H1 (cell line): ENCODE measurements around the gene TMEM54.

Source experiments
- CBX5 ChIP-seq: fragments of 300-800, 300-1000 bp; sonication (generic); IDR thresholded peaks from 2 replicates; pipeline ENCODE4 v1.7.1; 2016; ENCODE audit warnings: antibody characterized with exemption, low read length, low read depth
- EZH2 ChIP-seq: fragments of 200-600 bp; sonication (generic); IDR thresholded peaks from 2 replicates; pipeline ENCODE4 v1.7.1; 2012; ENCODE audit warnings: low read depth, mild to moderate bottlenecking, moderate library complexity, low read length, inconsistent platforms; ENCODE audit not compliant: severe bottlenecking
- JUND ChIP-seq: IDR thresholded peaks from 2 replicates; pipeline ENCODE4 v1.6.1; 2011; ENCODE audit warnings: mild to moderate bottlenecking, improper control_type of control experiment, low read length
- POLR2A ChIP-seq, 2 experiments: IDR thresholded peaks; 1 replicate in 1 of 2; 2 replicates in 1 of 2; pipeline ENCODE4 v1.6.1; 2011; ENCODE audit warnings: low read depth in 2 of 2, low read length in 2 of 2, mild to moderate bottlenecking in 2 of 2; ENCODE audit errors: control extremely low read depth in 1 of 2
- SUZ12 ChIP-seq: fragments of 200-600 bp; sonication (generic); IDR thresholded peaks from 2 replicates; pipeline ENCODE4 v1.6.1; 2012; ENCODE audit warnings: mild to moderate bottlenecking, inconsistent platforms, low read length, moderate library complexity, mixed read lengths
- TF ChIP-seq, protein P1 (sequence below), 3 experiments: IDR thresholded peaks; 1 replicate in 2 of 3; 2 replicates in 1 of 3; pipeline versions ENCODE4 v1.5.1 to v1.6.1; 2011; ENCODE audit warnings: low read length in 3 of 3, mild to moderate bottlenecking in 3 of 3, inconsistent platforms in 2 of 3, low read depth in 1 of 3, moderate library complexity in 1 of 3; ENCODE audit not compliant: insufficient read depth in 1 of 3; ENCODE audit errors: control extremely low read depth in 1 of 3
- TF ChIP-seq, protein P2 (sequence below): fragments of 300-600 bp; sonication (generic); IDR thresholded peaks from 2 replicates; pipeline ENCODE4 v1.7.1; 2012; ENCODE audit warnings: low read length, moderate library complexity, mild to moderate bottlenecking, inconsistent platforms; ENCODE audit not compliant: insufficient replicate concordance

DNA sequence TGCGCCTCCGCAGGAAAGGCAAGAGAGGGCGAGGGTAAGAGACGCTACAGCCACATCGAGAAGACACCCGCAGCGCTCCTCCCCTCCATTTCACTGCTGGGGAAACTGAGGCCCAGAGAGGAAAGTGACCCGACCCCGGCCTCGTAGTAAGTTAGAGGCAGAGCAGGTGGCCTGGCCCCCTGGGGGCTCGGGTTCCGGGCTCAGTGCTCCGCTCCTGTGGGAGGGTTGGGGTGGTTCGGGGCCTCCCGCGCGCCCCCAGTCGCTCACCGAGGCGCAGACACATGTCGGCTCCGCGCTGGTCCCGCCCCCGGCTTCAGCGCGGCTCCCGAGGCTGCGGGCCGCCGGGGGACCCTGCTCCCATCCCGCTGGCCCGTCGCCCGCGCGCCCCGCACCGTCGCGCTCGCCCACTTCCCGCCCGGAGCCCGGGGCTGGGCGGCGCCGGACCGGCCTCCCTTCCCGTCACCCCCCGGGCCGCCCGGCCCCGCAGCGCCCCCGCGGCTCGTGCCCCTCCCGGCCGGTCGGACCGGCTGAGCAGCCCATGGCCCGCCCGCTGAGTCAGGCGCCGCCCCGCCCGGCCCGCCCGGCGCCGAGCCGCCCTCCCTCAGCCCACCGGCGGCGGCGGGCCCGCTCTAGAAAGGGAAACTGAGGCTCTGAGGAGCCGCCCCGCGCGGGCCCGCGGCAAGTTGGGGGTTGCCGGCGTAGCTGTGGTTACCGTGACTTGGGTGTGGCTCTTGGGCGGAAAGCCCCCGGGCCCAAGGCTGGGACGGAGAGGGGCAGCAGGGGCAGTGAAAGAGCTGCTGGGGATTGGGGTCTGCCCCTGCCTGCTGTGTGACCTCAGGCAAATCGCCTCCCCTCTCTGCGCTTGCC is at the start of gene TMEM54:
- TF ChIP-seq, protein P1, sequence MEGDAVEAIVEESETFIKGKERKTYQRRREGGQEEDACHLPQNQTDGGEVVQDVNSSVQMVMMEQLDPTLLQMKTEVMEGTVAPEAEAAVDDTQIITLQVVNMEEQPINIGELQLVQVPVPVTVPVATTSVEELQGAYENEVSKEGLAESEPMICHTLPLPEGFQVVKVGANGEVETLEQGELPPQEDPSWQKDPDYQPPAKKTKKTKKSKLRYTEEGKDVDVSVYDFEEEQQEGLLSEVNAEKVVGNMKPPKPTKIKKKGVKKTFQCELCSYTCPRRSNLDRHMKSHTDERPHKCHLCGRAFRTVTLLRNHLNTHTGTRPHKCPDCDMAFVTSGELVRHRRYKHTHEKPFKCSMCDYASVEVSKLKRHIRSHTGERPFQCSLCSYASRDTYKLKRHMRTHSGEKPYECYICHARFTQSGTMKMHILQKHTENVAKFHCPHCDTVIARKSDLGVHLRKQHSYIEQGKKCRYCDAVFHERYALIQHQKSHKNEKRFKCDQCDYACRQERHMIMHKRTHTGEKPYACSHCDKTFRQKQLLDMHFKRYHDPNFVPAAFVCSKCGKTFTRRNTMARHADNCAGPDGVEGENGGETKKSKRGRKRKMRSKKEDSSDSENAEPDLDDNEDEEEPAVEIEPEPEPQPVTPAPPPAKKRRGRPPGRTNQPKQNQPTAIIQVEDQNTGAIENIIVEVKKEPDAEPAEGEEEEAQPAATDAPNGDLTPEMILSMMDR (IDR thresholded peaks at IDR 0.05; ENCODE audit: control extremely low read depth in 1 of 3, insufficient read depth in 1 of 3, low read depth in 1 of 3, low read length in 3 of 3), result no peak
- peak; percentile 50 for TF ChIP-seq EZH2
- no peak for TF ChIP-seq POLR2A (IDR thresholded peaks at IDR 0.05; ENCODE audit: control extremely low read depth in 1 of 2, low read depth in 2 of 2, low read length in 2 of 2)
- peak; percentile 31 for TF ChIP-seq SUZ12
- TF ChIP-seq JUND, result no peak
- TF ChIP-seq, protein P2, sequence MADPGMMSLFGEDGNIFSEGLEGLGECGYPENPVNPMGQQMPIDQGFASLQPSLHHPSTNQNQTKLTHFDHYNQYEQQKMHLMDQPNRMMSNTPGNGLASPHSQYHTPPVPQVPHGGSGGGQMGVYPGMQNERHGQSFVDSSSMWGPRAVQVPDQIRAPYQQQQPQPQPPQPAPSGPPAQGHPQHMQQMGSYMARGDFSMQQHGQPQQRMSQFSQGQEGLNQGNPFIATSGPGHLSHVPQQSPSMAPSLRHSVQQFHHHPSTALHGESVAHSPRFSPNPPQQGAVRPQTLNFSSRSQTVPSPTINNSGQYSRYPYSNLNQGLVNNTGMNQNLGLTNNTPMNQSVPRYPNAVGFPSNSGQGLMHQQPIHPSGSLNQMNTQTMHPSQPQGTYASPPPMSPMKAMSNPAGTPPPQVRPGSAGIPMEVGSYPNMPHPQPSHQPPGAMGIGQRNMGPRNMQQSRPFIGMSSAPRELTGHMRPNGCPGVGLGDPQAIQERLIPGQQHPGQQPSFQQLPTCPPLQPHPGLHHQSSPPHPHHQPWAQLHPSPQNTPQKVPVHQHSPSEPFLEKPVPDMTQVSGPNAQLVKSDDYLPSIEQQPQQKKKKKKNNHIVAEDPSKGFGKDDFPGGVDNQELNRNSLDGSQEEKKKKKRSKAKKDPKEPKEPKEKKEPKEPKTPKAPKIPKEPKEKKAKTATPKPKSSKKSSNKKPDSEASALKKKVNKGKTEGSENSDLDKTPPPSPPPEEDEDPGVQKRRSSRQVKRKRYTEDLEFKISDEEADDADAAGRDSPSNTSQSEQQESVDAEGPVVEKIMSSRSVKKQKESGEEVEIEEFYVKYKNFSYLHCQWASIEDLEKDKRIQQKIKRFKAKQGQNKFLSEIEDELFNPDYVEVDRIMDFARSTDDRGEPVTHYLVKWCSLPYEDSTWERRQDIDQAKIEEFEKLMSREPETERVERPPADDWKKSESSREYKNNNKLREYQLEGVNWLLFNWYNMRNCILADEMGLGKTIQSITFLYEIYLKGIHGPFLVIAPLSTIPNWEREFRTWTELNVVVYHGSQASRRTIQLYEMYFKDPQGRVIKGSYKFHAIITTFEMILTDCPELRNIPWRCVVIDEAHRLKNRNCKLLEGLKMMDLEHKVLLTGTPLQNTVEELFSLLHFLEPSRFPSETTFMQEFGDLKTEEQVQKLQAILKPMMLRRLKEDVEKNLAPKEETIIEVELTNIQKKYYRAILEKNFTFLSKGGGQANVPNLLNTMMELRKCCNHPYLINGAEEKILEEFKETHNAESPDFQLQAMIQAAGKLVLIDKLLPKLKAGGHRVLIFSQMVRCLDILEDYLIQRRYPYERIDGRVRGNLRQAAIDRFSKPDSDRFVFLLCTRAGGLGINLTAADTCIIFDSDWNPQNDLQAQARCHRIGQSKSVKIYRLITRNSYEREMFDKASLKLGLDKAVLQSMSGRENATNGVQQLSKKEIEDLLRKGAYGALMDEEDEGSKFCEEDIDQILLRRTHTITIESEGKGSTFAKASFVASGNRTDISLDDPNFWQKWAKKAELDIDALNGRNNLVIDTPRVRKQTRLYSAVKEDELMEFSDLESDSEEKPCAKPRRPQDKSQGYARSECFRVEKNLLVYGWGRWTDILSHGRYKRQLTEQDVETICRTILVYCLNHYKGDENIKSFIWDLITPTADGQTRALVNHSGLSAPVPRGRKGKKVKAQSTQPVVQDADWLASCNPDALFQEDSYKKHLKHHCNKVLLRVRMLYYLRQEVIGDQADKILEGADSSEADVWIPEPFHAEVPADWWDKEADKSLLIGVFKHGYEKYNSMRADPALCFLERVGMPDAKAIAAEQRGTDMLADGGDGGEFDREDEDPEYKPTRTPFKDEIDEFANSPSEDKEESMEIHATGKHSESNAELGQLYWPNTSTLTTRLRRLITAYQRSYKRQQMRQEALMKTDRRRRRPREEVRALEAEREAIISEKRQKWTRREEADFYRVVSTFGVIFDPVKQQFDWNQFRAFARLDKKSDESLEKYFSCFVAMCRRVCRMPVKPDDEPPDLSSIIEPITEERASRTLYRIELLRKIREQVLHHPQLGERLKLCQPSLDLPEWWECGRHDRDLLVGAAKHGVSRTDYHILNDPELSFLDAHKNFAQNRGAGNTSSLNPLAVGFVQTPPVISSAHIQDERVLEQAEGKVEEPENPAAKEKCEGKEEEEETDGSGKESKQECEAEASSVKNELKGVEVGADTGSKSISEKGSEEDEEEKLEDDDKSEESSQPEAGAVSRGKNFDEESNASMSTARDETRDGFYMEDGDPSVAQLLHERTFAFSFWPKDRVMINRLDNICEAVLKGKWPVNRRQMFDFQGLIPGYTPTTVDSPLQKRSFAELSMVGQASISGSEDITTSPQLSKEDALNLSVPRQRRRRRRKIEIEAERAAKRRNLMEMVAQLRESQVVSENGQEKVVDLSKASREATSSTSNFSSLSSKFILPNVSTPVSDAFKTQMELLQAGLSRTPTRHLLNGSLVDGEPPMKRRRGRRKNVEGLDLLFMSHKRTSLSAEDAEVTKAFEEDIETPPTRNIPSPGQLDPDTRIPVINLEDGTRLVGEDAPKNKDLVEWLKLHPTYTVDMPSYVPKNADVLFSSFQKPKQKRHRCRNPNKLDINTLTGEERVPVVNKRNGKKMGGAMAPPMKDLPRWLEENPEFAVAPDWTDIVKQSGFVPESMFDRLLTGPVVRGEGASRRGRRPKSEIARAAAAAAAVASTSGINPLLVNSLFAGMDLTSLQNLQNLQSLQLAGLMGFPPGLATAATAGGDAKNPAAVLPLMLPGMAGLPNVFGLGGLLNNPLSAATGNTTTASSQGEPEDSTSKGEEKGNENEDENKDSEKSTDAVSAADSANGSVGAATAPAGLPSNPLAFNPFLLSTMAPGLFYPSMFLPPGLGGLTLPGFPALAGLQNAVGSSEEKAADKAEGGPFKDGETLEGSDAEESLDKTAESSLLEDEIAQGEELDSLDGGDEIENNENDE, result no peak
- no peak for TF ChIP-seq CBX5
